HG03520 (cell line): ENCODE results near the gene DCHS2.

ENCODE experiments used
- ATAC-seq: cut with Tn5 transposase; IDR thresholded peaks from one replicate; pipeline ENCODE4 v1.9.1; 2021; ENCODE audit warnings: mild to moderate bottlenecking, moderate library complexity; ENCODE audit not compliant: unreplicated experiment

The DCHS2 gene

DNA sequence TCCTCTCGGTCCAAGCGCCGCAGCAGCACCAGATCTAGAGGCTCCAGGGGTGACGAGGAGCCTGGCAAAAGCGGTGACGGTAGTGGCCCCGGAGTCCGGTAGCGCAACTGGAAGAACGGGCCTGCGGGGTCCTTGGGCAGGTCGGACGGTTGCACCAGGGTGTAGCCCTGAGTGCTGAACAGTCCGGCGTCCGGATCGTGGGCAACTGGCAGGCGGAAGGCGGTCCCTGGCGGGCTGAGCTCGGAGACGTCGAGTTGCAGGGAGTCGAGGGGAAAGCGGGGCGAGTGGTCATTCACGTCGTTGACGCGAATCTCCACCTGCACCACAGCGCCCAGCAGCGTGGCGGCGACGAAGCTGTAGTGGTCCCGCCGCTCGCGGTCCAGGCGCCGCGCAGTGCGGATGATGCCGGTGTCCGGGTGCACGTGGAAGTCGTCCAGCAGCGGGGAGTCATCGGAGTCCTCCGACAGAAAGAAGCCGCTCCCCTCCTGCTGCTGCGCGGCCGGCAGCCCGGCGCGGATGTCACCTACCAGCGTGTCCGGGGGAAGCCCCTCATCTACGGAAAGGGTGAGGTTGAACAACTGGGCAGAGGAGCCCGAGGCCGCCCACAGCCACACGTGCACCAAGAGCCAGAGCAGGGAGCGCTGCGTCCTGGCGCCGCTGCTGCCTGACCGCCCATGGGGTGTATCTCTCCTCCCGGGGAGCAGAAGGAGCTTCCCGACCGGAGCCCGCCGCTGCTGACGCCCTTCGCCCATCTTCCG lies 837 bp downstream of the DCHS2 start:
- ATAC-seq = peak; percentile 61

GRCh38 chr4:154490234-154490582 lies 1.4 kb downstream of the DCHS2 start:
- ATAC-seq = no peak

DNA sequence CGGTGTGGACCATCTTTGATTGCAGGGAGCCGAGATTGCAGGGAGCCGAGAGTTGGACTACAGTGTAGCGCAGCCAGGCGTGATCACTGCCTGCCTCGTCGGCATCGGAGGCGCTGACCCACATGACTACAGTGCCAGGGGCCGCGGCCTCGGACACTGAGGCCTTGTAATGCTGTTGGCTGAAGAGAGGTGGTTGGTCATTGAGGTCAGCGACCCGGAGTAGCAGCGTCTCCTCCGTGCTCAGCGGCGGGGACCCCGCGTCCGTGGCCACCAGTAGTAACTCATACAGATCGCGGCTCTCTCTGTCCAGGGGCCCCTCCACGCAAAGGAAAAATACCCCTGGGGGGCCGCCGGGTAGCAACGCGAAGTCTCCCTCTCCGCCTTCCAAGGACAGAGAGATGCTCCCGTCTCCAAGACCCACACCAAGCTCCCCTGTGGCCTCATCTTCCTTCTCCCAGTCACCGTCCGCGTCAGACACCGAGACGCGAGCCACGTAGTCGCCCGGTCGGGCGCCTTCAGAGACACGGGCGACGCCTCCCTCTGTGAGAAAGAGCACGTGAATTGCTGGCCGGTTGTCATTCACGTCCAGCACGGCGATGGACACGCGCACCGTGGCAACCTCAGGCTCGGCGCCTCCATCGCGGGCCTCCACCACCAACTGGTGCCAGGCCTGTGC lies 1.9 kb downstream of the DCHS2 start:
- no peak for ATAC-seq

DNA sequence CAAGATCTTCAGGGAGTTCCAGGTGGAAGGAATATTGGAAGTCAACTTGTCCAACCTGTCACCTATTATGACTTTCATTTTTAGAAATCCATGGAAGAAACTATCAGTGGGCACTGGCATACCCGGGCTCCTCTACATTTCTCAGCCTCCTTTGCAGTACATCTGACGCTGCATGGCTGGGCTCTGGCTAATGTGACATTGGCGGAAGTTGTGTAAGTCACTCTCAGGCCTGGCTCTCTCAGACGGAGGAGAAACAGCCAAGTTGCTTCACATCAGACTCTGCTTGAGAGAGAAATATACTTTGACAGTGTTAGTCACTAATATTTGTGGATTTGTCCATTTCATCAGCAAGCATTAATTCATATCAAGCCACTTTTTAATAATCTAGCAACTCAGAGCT lies 4.5 kb downstream of the DCHS2 start:
- ATAC-seq = no peak

DNA sequence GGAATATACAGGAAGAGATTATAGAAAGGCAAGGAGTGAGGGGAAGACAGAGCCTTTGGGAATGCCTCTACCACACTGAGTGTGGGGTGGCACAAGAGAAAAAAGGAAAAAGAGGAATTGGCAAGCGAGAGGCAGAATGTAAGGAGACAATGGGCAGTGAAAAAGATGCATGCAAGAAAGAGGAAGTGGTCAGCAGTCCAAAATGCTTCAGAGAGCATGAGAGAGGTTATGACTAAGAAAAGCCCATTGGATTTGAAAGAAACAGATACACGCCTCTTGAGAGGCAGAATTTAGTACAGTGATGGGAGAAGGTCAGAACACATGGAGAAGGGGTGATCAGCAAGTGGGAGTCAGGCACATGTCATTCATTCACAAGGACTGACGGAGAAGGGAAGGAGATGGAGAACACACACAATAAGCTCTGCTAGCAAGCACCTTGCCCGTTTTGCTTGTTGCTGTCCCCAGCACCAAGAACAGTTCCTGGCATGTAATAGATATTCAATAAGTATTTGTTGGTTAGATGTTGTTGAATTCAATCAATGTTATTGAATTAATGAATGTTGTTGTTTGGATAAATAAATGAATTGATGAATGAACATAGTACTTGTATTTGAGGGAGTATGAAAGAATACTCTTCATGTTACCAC lies 6.3 kb downstream of the DCHS2 start:
- ATAC-seq = peak; percentile 98

DNA sequence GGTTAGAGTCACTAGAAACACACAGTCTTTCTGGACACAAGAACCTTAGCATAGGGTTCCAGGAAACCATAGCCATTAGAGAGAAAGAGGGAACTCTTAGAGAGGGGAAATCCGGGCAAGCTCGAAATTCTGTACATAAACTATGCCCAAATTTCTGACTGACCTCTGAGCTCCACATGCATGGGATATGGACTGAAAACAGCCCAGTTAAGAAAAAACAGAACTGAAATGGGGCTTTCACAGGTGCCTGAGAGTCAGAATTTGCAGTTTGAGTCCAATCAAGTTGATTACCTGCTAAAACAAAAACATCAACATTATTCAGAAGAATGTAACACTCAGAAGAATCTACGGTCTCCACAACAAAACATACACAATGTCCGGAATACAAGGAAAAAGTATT lies 13.1 kb downstream of the DCHS2 start:
- ATAC-seq = peak; percentile 22

GRCh38 chr4:154478128-154478527 lies 13.5 kb downstream of the DCHS2 start:
- ATAC-seq = peak; percentile 92

GRCh38 chr4:154476232-154476631 lies 15.4 kb downstream of the DCHS2 start:
- no peak for ATAC-seq

DNA sequence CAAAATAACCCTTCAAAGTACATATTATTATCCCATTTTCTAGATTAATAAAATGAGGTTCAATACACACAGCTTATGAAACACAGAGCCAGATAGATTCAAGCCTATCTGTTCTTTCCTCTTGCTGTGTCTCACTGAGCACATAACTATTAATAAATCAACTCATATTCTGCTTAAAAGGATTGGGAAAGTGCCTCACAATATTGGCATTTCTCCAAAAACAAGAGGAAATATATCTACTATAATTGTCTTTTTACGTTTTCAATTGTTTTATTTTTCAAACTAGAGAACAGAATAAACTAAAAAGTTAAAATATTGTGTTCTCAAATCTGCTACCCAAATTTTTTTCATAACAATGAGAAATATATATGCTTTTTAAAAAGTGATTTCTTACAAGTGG lies 15.8 kb downstream of the DCHS2 start:
- no peak for ATAC-seq

- no peak for ATAC-seq
Measured at GRCh38 chr4:154473497-154473896, 18.1 kb downstream of the DCHS2 start.

DNA sequence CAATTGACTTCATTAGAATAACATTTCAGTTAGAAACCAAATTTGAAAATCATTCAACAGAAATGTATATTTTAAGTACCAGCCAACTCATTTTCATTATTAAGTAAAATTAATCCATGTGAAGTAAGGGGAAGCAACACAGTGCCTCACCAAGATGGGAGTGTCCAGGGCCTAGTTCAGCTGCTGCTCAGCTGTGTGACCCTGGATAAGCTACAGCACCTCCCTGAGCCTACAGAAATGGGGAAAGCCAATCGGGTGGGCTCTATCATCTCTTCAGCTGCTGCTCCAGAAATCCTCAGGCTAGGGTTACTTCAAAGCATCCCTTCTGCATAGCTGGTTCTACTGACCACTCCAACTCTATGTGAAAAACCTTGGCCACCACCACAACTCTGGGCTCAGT lies 18.7 kb downstream of the DCHS2 start:
- ATAC-seq = no peak

DNA sequence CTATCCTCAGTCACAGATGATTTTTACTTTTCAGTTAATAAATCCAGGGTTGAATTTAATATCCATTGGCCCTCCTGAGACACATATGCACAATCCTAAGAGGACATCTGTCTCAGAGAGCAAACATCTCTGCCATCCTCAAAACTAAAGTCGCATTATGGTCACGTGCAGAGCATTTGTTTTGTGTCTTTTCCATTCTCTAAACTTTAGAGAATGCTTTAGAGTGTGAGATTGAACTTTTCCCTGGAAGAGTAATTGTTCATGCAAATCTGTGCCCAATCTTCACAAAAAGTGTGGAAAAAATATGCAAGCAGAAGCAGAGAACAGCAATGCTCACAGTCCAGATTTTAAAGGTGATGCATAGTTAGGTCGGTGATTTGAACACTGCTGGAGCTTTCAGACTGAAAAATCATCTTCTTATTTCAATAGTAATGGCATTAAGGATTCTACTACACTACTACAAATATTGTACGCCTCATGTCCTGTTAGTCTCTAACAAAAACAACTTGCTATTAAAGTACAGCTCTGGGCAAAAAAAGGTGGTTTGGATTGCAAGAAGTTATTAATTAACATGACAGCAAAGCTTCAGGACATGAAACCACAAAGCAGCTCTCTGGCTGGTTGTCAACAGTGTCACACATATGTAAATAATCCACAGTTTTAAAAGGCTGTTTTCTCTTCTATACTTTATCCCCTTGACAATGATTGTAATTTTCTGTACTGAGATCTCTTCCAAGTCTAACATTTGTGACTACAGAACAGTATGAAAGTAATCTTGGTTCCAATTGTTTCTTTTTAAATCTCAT lies 19.9 kb downstream of the DCHS2 start:
- ATAC-seq = peak; percentile 63

GRCh38 chr4:154471032-154471431 lies 20.6 kb downstream of the DCHS2 start:
- peak; percentile 82 for ATAC-seq

- ATAC-seq = no peak
Measured at GRCh38 chr4:154467886-154468285, 23.7 kb downstream of the DCHS2 start.

GRCh38 chr4:154466336-154466735 lies 25.3 kb downstream of the DCHS2 start:
- ATAC-seq = no peak

GRCh38 chr4:154465085-154465484 lies 26.5 kb downstream of the DCHS2 start:
- no peak for ATAC-seq

GRCh38 chr4:154464654-154465053 lies 26.9 kb downstream of the DCHS2 start:
- no peak for ATAC-seq

DNA sequence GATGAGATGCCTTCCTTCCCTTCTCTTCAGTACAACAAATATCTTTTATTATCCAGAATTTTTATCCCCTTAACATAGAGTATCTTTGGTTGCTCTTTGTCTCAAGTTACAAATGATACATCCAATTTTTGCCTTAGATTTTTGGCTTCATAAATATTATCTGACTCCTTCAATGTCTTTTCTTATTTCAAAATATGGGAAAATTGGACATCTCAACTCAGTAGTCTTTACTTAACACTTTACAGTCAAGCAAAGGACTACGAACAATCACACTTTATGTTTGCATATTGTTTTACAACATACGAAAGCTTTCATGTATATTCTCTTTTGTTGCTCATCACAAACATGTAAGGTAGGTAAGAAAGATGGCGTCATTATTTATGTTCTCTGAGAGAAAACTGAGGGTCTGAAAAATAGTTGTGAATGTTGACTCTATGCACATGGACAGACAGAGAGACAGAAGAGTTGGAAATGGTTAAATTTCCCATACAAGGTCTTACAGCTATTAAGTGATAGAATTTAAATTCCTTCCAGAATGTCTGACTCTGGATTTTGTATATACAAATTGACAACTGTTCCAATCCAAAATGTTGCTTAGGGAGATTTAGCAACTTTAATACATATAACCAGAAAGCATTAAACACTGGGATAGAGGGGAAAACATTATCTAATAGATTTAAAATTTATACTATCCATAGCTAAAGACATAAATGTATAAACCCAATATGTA lies 29.4 kb downstream of the DCHS2 start:
- ATAC-seq = no peak

DNA sequence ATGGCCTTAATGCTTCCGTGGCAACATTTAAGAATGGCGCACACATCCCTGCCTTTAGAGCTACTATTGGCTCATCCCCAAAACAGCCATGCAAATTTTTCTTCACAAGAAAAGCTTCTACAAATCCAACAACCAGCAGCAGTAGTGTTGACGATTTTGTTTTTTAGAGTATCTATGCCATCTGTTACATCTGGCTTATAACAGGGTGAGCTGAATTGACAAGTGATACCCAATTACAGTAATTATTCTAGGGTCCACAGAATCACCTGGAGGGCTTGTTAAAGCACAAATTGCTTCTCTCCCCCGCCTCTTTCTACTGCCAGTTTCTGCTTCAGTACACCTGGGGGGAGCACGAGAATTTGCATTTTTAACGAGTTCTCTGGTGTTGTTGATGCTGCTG lies 34.1 kb downstream of the DCHS2 start:
- no peak for ATAC-seq

DNA sequence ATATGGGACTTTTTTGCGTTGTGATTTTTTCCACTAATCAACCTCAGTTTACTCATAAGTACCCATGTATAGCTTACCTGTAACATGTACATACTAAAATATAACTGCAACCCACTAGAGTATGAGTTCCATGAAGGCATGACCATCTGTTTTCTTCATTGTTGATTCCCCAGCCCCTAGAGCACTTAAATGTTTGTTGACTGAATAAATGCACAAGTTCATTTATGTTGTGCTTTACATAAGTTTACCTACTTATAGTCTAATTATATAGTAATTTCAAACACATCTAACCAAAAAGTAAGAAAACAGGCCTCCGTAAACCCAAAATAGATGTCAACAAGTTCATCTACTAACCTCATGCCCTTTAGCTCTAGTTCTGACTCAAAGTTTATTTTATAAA lies 34.7 kb downstream of the DCHS2 start:
- ATAC-seq = no peak

GRCh38 chr4:154456240-154456639 lies 35.4 kb downstream of the DCHS2 start:
- ATAC-seq = no peak
